Stimulated activated CD8-positive, alpha-beta memory T cell treated with anti-CD3 and anti-CD28 coated beads, Interleukin-15, amount 100 ng/mL, for 1 hour (primary cell): ENCODE measurements around the gene RPN2.

ENCODE experiments used
- DNase-seq: peaks from one replicate; pipeline ENCODE4 v3.0.0-alpha.2; 2020; ENCODE audit warnings: low read depth

Gene RPN2

DNA sequence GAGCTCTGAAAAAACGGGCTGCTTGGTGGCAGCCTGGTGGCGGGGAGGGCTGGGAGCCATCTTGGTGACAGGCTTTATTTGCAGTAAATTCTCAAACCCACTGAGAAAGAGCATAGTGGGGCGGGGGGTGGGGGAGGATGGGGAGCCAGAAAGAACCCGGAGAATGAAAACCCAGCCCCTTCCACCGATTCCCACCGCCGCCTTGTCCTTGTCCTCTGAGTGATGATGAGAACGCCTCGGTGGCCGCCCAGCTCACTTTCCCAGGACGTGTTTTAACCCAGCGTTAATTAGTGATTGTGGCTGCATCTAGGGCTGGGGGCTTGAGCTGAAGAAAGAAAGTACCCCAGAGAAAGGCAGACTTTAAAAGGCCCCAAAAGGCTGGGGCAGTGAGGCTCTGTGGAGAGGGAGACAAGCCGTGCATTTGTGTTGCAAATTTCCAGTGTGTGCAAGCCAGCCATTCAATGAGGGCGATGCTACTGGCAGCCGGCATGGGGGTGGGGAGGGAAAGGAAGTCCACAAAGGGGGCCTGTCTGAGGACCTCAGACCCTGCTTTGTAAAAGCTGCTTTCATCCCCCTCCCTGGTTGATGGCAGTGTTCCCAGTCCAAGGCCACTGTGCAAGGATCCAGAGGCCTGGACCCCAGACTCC lies 88.7 kb downstream of the RPN2 start:
- no peak for DNase-seq

DNA sequence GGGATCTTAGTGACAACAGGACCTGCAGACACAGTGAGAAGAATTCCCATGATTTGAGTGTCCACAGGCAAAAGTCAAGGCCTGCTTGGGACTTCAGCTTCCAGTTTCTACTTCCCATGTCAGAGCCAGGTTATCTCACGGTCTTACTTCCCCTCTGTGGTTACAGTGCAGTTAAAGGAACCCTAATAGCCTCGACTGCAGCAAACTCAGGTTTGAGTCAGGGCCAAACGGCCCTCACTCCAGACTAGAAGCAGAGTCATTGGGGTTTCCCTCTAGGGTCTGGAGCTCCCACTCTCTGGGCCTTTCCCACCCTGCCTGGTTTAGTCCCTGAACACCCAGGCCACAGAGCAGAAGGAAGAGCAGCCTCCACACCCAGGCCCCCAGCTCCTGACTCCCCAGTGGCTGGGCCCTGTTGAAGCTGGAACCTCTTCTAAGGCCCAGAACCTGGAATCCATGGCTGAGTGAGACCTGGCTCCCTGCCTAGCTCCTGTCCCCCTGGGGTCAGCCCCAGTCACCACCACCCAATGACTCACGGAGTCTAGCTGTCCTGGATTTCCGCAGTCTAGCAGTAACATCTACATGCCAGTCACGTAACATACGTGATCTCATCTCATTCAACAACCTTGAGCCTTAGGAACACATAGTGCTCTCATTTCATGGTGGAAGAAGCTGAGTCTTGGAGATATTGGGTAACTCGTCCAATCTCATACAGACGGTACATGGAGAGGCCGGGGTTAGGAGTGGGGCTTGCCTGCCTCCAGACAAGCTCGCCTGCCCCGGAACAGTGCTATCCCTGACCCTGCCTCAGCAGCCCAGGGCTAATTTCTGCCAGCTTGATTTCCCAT lies 91.7 kb downstream of the RPN2 start:
- DNase-seq, result no peak

DNA sequence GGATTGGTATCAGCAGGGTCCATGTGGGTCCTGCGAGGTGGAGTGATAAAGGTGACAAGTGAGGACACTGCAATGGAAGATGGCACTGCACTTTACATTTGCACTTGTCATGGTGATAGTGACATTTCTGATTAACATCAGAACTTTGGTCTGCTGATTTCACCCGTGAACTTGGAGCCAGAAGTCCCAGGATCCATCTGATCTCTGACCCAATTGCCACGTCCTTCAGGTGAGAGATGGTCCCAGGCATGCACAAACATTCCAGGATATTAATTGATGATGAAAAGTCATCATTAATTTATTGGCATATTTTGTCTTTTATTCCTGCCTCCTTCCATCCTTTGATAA lies 92.3 kb downstream of the RPN2 start:
- no peak for DNase-seq

DNA sequence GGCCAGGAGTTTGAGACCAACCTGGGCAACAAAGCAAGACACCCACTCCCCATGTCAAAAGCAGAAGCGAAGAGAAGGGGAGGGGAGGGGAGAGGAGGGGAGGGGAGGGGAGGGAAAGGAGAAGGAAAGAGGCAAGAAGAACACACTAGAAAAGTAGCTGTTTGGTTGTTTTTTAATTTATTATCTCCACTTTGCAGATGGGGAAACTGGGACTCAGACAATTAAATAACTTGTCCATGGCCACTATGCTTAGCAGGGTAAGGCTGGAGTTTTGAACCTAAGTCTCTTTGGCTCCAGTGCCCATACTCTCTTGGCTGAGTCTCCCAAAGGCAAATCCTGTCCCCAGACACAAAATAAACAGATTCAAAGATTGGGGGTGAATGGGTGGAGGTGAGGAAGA lies 94.9 kb downstream of the RPN2 start:
- no peak for DNase-seq

DNA sequence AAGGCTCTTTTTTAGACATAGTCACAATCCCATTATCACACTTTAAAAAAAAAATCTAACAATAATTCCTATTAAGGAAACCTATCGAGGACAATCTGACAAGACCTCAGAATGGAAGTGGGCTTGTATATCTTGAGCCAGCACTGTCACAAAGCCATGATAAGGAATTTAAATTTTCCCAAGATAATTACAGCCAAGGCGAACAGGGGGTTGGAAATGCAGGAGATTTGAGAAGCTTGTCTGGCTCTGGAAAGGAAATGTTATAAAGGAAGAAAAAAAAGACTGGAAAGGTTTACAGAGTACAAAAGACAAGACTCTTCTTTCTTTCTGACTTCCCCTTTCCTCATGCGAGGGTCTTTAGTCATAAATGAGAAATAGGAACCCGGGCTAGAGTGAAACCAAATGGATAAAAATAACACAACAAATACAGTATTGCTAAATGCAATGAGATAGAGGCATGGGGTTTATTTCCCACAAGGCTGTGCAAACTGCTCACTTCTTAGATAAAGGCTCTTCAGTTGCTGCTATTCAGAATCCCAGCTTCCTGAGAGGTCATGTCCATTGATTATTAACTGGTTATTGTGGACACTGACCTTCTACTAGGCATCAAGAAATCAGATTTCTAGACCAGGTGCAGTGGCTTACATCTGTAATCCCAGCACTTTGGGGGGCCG lies 95.9 kb downstream of the RPN2 start:
- DNase-seq, result no peak

DNA sequence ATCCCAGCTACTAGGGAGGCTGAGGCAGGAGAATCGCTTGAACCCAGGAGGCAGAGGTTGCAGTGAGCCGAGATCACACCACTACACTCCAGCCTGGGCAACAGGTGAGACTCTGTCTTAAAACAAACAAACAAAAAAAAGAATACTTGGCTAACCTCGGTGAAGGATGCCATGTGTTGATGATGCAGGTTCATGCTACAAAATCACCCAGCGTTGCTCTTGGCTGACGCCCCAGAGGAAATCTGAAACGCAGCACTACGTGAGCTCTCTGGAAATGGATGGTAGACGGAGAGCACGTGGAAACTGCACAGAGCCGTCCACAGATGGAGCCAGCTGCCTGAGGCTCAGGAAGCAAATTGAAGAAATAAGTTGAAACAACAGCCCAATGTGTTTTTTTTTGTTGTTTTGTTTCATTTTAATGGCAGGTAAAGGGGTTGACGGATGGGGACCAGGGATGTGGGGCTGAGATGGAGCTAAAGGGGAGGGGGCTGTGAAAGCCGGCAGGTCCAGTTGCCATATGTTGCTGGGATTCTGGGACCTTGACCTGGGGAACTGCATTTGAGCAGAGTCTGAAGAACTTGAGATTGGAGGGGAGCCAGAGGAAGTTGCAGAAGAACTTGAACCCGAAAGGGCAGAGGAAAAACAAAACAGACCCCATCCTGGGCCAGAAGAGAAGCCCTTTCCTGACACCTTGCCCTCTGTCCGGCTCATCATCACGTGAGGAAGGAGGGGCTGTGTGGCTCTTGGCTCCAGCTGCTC lies 97.5 kb downstream of the RPN2 start:
- no peak for DNase-seq

DNA sequence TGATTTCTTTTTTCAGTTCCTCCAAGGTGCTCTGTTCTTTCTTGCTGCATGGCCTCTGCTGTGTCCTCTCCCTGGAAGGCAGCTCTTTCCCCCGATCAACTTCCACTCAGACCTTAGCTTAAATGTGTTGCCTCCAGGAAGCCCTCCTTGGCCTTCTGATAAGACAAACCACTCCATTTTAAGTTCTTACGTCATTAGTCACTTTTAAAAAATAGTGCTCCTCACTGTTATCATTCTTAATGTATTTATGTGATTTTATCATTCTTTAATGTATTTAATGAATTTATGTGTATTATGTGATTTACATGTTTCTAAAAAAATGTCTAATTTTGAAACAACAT lies 98.1 kb downstream of the RPN2 start:
- no peak for DNase-seq

DNA sequence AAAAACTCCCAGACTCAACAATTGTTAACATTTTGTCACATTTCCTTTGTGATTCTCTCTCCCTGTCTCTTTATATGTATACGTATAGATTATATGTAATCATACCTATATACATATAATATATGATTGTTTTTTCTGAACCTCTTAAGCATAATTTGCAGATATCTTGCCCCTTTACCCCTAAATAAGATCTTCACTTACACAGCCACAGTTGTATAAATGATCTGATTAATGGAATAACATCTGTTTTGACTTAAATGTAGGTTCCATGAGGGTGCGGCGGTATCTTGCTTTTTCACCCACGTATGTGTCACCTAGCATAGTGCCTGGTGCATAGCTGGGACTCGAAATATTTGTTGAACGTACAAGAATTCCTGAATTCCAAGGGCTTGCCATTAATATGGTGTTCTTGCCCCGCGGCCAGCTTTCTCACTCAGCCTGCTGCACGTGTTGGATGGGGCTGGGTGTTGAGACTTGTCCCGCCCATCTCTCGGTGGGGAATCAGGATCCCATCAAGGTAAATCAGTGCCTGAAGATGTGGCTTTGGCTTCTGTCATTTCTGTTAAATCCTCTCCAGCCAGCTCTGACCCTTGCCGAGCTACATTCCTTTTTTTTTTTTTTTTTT lies 99.9 kb downstream of the RPN2 start:
- DNase-seq, result no peak

DNA sequence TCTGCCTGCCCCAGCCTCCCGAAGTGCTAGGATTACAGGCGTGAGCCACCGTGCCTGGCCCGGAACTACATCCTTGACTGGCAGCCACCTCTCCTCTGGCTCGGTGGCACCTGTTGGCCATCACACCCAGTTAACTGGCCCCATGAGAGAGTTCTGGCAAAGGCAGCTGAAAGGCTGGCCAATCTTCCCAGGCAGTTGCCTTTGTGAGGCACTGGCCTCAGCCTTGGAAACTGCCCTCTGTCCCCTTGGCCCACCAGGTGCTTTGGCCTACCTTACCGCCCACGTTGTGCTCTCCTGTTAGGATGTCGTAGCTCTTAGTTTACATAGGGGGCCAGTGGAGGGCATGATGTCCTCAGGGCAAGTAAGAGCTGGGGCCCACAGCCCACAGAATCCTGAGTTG lies 100.7 kb downstream of the RPN2 start:
- DNase-seq, result no peak

DNA sequence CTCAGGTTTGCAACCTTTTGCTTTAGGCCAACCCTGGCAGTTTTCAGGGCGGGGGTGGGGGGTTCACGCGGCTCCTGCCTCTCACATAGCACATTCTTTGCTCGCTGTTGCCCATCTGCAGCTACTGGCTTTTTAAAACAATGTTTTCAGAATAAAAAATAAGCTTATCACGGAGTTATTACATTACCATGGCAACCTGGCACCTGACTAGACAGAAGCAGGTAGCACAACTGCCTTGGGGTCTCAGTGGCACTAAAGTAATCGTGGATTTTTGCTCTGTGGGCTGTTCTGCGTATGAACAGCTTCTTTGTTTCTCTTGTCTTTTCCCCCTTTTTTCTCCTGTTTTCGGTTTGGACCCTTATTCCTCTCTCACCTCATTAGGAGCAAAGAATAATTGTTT lies 101.3 kb downstream of the RPN2 start:
- DNase-seq, result no peak

DNA sequence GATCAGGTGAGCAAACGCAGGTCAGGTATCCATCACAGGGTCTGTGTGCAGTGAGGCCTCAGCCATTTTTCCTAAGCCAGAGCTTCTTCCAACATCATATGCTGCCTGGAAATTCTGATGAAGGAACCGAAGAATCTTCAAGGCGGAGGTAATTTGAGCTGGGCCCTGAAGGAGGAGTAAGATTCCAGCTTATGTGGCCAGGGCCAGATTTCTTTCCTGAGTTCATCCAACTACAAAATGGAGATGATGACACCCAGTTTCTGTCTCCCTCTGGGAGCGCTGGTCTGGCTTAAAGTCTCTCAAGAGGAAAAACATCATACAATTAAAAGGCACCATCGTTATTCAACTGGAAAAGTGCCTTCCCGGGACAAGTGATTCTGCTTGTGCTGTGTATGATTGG lies 103.4 kb downstream of the RPN2 start:
- no peak for DNase-seq

DNA sequence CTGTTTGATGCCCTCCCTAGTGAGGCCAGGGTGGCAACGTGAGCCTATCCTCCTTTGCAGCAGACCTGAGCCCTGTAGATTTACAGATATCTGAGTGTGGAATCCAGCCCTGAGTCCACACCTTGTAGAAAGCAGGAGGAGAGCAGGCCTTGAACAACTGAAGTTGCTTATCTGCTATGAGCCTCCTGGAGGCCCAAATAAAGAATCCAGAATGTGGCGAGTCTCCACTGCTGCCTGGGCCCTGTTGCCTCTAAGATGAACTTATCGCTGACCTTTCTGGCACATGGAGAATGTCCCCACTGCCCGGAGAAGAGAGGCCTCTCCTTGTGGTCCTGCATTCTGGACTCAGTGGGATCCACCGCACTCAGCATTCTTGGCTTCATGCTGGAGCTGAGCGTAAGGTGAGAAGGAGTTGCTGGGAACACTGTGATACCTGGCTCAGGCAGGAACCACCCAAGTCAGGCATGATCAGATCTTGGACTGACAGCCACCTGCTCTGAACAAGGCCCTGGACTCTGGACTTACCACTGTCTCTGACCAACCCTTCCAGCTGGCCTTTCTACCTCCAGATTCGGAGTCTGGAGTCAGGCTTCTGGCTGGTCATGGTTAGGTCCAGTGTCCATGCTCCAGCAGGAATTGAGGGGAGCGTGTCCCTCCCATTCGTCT lies 104.5 kb downstream of the RPN2 start:
- no peak for DNase-seq

DNA sequence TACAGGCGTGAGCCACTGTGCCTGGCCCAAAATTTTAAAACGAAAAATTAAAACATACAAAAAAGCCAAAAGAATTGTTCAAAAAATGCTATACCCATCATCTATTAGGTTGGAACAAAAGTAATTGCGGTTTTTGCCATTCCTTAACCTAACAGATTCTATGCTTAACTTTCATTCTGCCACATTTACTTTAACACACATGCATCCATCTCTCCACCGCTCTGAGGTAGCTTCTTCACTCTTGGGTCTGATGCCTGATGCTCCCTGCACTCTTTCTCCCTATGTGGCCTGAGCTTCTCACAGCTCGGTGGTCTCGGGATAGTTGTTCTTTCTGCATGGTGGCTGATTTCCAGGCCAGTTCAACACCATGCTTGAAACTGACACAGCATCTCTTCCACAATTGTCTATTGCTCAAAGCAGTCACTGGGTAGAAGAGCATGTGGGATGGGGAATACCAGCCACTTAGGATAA lies 105.6 kb downstream of the RPN2 start:
- no peak for DNase-seq

DNA sequence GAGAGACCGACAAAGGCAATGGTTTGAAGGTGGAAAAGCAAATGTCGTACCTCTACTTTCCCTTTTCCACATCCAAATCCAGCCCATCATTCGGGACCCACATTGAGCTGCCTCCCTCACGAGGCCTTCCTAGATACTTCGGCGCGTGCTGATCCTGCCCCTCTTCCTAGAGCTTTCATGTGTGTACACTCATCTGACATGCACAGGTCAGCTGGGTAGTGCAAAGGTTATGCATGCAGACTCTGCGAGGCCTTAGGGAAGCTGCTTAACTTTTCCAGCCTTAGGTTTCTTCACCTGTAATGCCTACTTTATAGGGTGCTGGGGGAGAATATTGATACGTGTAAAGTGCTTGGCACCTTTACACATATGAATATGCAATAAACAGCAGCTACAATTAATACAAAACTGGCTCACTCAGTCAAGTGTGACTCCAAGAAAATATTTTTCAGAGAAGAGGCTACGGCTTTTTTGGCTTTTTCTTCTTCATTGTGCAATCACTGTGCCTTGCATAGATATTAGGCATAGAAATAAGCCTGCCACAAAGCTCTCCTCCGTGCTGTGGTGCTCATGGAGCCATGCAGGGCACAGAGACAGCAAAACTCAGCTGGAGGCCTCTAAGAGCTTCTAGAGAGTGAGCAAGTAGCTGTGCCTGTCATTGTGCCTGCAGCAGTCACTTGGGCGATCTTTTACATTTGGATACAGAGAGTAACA lies 106.7 kb downstream of the RPN2 start:
- no peak for DNase-seq

DNA sequence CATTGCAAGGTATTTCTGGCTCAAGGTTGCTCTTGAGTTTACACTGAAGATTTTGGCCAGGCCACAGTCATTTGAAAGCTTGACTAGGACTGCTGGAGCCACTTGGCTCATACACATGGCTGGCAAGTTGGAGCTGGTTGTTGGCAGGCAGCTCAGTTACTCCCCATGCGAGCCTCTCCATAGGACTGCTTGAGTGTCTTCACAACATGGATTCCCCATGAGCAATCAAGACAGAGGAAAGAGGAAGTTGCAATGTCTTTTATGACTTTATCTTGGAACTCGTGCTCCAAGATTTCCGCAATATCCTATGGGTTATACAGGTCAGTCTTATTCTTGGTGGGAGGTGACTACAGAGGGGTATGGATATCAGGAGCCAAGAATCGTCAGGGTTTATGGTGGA lies 109.0 kb downstream of the RPN2 start:
- no peak for DNase-seq

DNA sequence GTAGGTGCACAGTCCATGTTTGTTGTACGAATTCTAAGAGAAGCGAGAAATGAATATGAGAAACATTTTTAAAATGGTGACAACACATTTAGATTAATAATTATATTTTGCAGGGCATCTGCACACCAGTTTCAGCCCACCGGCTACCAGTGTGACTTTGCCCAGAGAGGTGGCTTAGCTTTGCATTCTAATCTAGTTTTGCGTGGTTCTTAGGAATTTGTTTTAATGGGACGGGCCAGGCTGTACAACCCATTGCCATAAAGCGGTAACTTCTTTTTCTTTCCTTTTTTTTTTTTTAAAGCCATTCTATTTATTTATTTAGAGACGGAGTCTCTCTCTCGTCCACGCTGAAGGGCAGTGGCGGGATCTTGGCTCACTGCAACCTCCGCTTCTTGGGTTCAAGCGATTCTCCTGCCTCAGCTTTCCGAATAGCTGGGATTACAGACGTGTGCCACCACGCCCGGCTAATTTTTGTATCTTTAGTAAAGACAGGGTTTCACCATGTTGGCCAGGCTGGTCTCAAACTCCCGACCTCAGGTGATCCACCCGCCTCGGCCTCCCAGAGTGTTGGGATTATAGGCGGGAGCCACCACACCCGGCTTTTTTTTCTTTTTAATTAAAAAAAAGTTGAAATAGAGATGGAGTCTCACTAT lies 111.2 kb downstream of the RPN2 start:
- no peak for DNase-seq
